IPS-18a (cell line): ENCODE measurements around the gene C5.

Source experiments
- H3K27ac ChIP-seq: one replicate; pipeline ENCODE4 v1.5.1; 2013; ENCODE audit warnings: low read length
- H3K27me3 ChIP-seq: one replicate; pipeline ENCODE4 v1.6.1; 2013; ENCODE audit warnings: mild to moderate bottlenecking, low read length; ENCODE audit not compliant: control insufficient read depth, insufficient read depth
- H3K36me3 ChIP-seq: one replicate; pipeline ENCODE4 v1.6.1; 2013; ENCODE audit warnings: low read depth, low read length; ENCODE audit not compliant: control insufficient read depth
- H3K4me1 ChIP-seq: one replicate; pipeline ENCODE4 v1.6.1; 2013; ENCODE audit warnings: low read depth, low read length; ENCODE audit not compliant: control insufficient read depth
- H3K4me3 ChIP-seq: one replicate; pipeline ENCODE4 v1.5.1; 2013; ENCODE audit warnings: low read length
- H3K9ac ChIP-seq: one replicate; pipeline ENCODE4 v1.6.1; 2013; ENCODE audit warnings: mild to moderate bottlenecking, low read length, moderate library complexity
- H3K9me3 ChIP-seq: one replicate; pipeline ENCODE4 v1.6.1; 2013; ENCODE audit warnings: low read depth, low read length; ENCODE audit not compliant: control insufficient read depth

The C5 gene

GRCh38 chr9:120920806-120921178, 129.3 kb downstream of the C5 start:
- Histone ChIP-seq H3K27me3 (no peaks in the 10 kb centered on the region), H3K4me3 (no peak overlapping the region), H3K9ac (no peak overlapping the region), H3K4me1 (peaks cover 17% of the 10 kb centered on the region), H3K9me3 (no peaks in the 10 kb centered on the region), H3K36me3 (no peaks in the 10 kb centered on the region), H3K27ac (no peak overlapping the region)

- Histone ChIP-seq H3K36me3 (no peaks in the 10 kb centered on the region), H3K4me1 (peaks cover 17% of the 10 kb centered on the region), H3K27ac (no peak overlapping the region), H3K4me3 (no peak overlapping the region), H3K9ac (no peak overlapping the region), H3K9me3 (no peaks in the 10 kb centered on the region), H3K27me3 (no peaks in the 10 kb centered on the region)
Observed at GRCh38 chr9:120919843-120920805, 130.0 kb downstream of the C5 start.

GRCh38 chr9:120918931-120919842, 130.9 kb downstream of the C5 start:
- no peak overlapping the region for H3K27ac ChIP-seq
- no peaks in the 10 kb centered on the region for H3K36me3 ChIP-seq
- H3K27me3 ChIP-seq: no peaks in the 10 kb centered on the region
- no peak overlapping the region for H3K4me3 ChIP-seq
- H3K4me1 ChIP-seq: peaks cover 17% of the 10 kb centered on the region
- no peaks in the 10 kb centered on the region for H3K9me3 ChIP-seq
- no peak overlapping the region for H3K9ac ChIP-seq

- no peaks in the 10 kb centered on the region for H3K36me3 ChIP-seq
- no peaks in the 10 kb centered on the region for H3K27me3 ChIP-seq
- H3K9me3 ChIP-seq: no peaks in the 10 kb centered on the region
- no peak overlapping the region for H3K27ac ChIP-seq
- H3K4me3 ChIP-seq: no peak overlapping the region
- peaks cover 17% of the 10 kb centered on the region for H3K4me1 ChIP-seq
- H3K9ac ChIP-seq: no peak overlapping the region
Observed at GRCh38 chr9:120917929-120918762, 131.9 kb downstream of the C5 start.

GRCh38 chr9:120916991-120917880, 132.8 kb downstream of the C5 start:
- Histone ChIP-seq H3K9ac (no peak overlapping the region), H3K9me3 (no peaks in the 10 kb centered on the region), H3K4me3 (no peak overlapping the region), H3K27ac (no peak overlapping the region), H3K27me3 (no peaks in the 10 kb centered on the region), H3K4me1 (peaks cover 17% of the 10 kb centered on the region), H3K36me3 (no peaks in the 10 kb centered on the region)

- H3K27me3 ChIP-seq: no peaks in the 10 kb centered on the region
- H3K4me3 ChIP-seq: no peak overlapping the region
- H3K27ac ChIP-seq: no peak overlapping the region
- peaks cover 20% of the 10 kb centered on the region for H3K4me1 ChIP-seq
- no peaks in the 10 kb centered on the region for H3K9me3 ChIP-seq
- H3K36me3 ChIP-seq: no peaks in the 10 kb centered on the region
- H3K9ac ChIP-seq: no peak overlapping the region
Observed at GRCh38 chr9:120916588-120916987, 133.5 kb downstream of the C5 start.

GRCh38 chr9:120915854-120916470, 134.1 kb downstream of the C5 start:
- H3K9ac ChIP-seq: no peak overlapping the region
- peaks cover 23% of the 10 kb centered on the region for H3K4me1 ChIP-seq
- no peaks in the 10 kb centered on the region for H3K27me3 ChIP-seq
- H3K4me3 ChIP-seq: no peak overlapping the region
- H3K9me3 ChIP-seq: no peaks in the 10 kb centered on the region
- H3K27ac ChIP-seq: no peak overlapping the region
- H3K36me3 ChIP-seq: no peaks in the 10 kb centered on the region

GRCh38 chr9:120914953-120915352, 135.1 kb downstream of the C5 start:
- Histone ChIP-seq H3K4me1 (peaks cover 13% of the 10 kb centered on the region), H3K9ac (no peak overlapping the region), H3K9me3 (no peaks in the 10 kb centered on the region), H3K27me3 (no peaks in the 10 kb centered on the region), H3K4me3 (no peak overlapping the region), H3K27ac (no peak overlapping the region), H3K36me3 (no peaks in the 10 kb centered on the region)

GRCh38 chr9:120914396-120914795, 135.7 kb downstream of the C5 start:
- H3K9ac ChIP-seq: no peak overlapping the region
- H3K9me3 ChIP-seq: no peaks in the 10 kb centered on the region
- H3K36me3 ChIP-seq: no peaks in the 10 kb centered on the region
- H3K4me3 ChIP-seq: no peak overlapping the region
- H3K27me3 ChIP-seq: no peaks in the 10 kb centered on the region
- H3K4me1 ChIP-seq: peaks cover 12% of the 10 kb centered on the region
- H3K27ac ChIP-seq: no peak overlapping the region

GRCh38 chr9:120913647-120914264, 136.3 kb downstream of the C5 start:
- no peaks in the 10 kb centered on the region for H3K36me3 ChIP-seq

More at GRCh38 chr9:120913647-120914264, 136.3 kb downstream of the C5 start:
- Histone ChIP-seq H3K9ac (no peak overlapping the region), H3K4me3 (no peak overlapping the region), H3K27ac (no peak overlapping the region), H3K4me1 (peaks cover 12% of the 10 kb centered on the region), H3K27me3 (no peaks in the 10 kb centered on the region), H3K9me3 (no peaks in the 10 kb centered on the region)
